Upper lobe of left lung (tissue), 6 donors: Measurements from ENCODE around the gene GRB7. TPM values are rescaled to one million over a fixed set of nuclear protein-coding genes. Genes with fewer than 3 reads are reported as not detected.
A peak's percentile ranks its signal among the peaks of the same experiment; 100 is the strongest.

Experiments
- ATAC-seq, 2 donors: fragments of 200-7000 bp; cut with Tn5 transposase; one replicate each; pipeline ENCODE4 v1.9.1; 2022; ENCODE audit warnings: mild to moderate bottlenecking in 2 of 2, moderate library complexity in 2 of 2; ENCODE audit not compliant: low FRiP score in 2 of 2
- DNase-seq, 2 donors: peaks; one replicate each; pipeline ENCODE4 v3.0.0-alpha.2; 2019 to 2020
- H3K27ac ChIP-seq, 4 donors: fragments of 200-600 bp; sonication (generic); one replicate each; pipeline ENCODE4 v1.5.1; 2016 to 2019
- H3K27me3 ChIP-seq, 4 donors: fragments of 200-600 bp; sonication (generic); one replicate each; pipeline ENCODE4 v1.5.1; 2017 to 2019
- H3K36me3 ChIP-seq, 4 donors: fragments of 200-600 bp; sonication (generic); one replicate each; pipeline ENCODE4 v1.5.1; 2016 to 2019
- H3K4me1 ChIP-seq, 4 donors: fragments of 200-600 bp; sonication (generic); one replicate each; pipeline ENCODE4 v1.5.1; 2018 to 2019
- H3K4me3 ChIP-seq, 4 donors: fragments of 200-600 bp; sonication (generic); one replicate each; pipeline ENCODE4 v1.5.1; 2017 to 2019; ENCODE audit warnings: mild to moderate bottlenecking in 2 of 4, moderate library complexity in 1 of 4
- H3K9me3 ChIP-seq, 4 donors: fragments of 200-600 bp; sonication (generic); one replicate each; pipeline ENCODE4 v1.5.1; 2018 to 2019
- EP300 ChIP-seq, 4 donors: sonication (generic); formaldehyde crosslinking; IDR thresholded peaks; one replicate each; pipeline ENCODE4 v1.5.1; 2017; ENCODE audit warnings: antibody characterized with exemption in 4 of 4, control low read depth in 2 of 4
- POLR2A ChIP-seq, 4 donors: fragments of 450-650 bp; IDR thresholded peaks; one replicate each; pipeline ENCODE4 v1.5.1; 2016 to 2017; ENCODE audit warnings: antibody characterized with exemption in 4 of 4, mild to moderate bottlenecking in 2 of 4
- POLR2AphosphoS5 ChIP-seq, 2 donors: sonication (generic); formaldehyde crosslinking; IDR thresholded peaks; one replicate each; pipeline ENCODE4 v1.5.1; 2017; ENCODE audit warnings: antibody characterized with exemption in 2 of 2
- WGBS, 2 donors: methylation state at CpG; one replicate each; pipeline ENCODE4 v1.1.5; 2017 to 2018; 5-methylcytosine and 5-hydroxymethylcytosine counted together
- total RNA-seq, 6 donors: library from RNA; depleted of rRNA in 4 of 6; stranded (reverse); fragments of >200 nt in 4 of 6; gene quantifications; one replicate each; pipeline versions ENCODE4 v1.1.0 to v1.2.1, GENCODE V29; 2016 to 2021
- TF ChIP-seq, protein P1 (sequence below), 6 experiments: fragments of 450-650 bp in 4 of 6; fragments of 200-600 bp in 2 of 6; sonication (generic) in 2 of 6; IDR thresholded peaks; one replicate each; pipeline ENCODE4 v1.5.1; 2016 to 2019; ENCODE audit warnings: antibody characterized with exemption in 6 of 6
- donor health status: DM: no; HTN: no; CAD: no; lungs with moderate emphysema.
- donor health status: DM: no; HTN: yes; CAD: no; lungs with severe emphysema.

Gene GRB7
- total RNA-seq, 6 donors from 2014 or later = 19.9 to 82.8 (median 31.1) TPM

DNA sequence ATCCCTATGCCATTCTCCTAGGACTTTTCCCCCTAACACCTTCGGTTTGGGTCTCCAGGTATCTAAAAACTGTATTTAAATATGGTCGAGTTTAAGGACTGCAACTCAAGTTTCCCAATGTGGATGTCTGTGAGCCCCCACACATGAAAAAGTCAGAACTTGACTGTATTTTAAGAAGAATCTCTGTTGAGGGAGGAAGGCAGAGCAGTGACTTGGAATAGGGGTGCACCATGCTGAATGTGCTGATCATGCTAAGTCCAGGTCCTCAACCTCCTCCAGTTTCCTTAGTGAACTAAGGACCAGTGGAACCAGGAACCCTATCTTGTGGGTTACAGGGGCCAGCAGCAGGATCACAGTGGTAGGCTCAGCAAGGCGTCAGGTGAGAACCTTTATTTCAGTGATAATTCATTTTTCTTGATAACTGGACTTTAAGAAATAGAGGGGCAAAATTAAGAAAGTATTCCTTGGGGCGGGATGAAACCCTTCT lies 19.5 kb downstream of the GRB7 start:
- Histone ChIP-seq H3K27ac (no peak overlapping the region), H3K27me3 (no peaks in the 10 kb centered on the region), H3K4me3 (no peak overlapping the region), H3K9me3 (no peaks in the 10 kb centered on the region), H3K36me3 (no peaks in the 10 kb centered on the region), H3K4me1 (peaks cover 16 to 28% (median 18%) of the 10 kb centered on the region in 4 donors)
- TF ChIP-seq POLR2A (IDR thresholded peaks at IDR 0.05) (no peak), POLR2AphosphoS5 (IDR thresholded peaks at IDR 0.05) (no peak), EP300 (IDR thresholded peaks at IDR 0.05) (no peak)
- TF ChIP-seq, protein P1, sequence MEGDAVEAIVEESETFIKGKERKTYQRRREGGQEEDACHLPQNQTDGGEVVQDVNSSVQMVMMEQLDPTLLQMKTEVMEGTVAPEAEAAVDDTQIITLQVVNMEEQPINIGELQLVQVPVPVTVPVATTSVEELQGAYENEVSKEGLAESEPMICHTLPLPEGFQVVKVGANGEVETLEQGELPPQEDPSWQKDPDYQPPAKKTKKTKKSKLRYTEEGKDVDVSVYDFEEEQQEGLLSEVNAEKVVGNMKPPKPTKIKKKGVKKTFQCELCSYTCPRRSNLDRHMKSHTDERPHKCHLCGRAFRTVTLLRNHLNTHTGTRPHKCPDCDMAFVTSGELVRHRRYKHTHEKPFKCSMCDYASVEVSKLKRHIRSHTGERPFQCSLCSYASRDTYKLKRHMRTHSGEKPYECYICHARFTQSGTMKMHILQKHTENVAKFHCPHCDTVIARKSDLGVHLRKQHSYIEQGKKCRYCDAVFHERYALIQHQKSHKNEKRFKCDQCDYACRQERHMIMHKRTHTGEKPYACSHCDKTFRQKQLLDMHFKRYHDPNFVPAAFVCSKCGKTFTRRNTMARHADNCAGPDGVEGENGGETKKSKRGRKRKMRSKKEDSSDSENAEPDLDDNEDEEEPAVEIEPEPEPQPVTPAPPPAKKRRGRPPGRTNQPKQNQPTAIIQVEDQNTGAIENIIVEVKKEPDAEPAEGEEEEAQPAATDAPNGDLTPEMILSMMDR (IDR thresholded peaks at IDR 0.05) = no peak
- no peak for DNase-seq
- WGBS, 2 donors = 88% methylated on average over 4 of the region's 4 CpGs
- no peak for ATAC-seq

DNA sequence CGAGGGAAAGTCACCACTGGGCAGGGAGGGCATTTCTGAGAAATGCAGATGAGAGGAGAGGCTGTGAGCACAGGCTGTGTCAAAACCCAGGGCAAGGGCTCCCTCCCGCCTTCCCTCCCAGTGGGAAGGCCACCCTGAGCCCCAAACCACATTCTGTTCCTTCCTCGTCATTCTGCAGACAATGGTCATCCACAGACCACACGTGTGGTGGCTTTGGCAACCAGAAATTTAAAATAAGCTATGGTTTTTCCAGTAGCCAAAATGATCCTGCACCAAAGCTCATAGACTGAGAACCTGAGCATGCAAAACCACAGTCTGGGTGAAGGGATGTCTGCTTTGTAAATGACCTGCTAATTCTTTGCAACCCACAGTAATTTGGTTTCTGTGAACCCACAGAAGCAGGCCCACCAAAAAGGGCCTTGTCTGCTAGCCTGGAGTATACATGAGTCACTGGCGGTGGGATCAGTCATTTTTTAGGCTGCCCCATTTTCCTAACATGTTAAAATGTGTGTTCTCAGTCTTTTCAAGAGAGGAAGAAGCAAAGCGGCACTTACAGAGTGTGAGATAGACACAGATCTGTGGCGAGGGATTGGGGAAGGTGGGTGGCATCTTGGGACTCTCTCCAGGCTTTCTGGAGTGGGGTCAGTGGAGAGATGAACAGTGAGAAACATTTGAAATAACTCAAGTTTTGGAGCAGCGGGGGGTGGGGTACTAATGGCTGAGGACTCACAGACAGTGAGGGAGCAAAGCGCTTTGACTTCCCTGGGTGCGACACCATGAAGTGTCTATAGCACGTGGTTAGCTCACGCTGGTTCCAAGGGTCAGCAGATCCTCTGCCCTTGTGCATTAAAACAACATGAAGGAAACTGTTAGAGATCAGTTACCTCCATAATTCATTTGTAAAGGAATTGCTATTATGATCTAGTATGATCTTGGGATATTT lies 20.5 kb downstream of the GRB7 start:
- WGBS, 2 donors = 62 to 74% methylated on average over 12 of the region's 12 CpGs
- no peaks in the 10 kb centered on the region for H3K27me3 ChIP-seq
- ATAC-seq = no peak
- no peak overlapping the region for H3K4me3 ChIP-seq
- peak overlapping the region in 1 of 4 donors; percentile 7 for H3K27ac ChIP-seq
- TF ChIP-seq EP300 (IDR thresholded peaks at IDR 0.05) (no peak), POLR2A (IDR thresholded peaks at IDR 0.05) (no peak)
- H3K9me3 ChIP-seq = no peaks in the 10 kb centered on the region
- peak in 1 of 2 donors; percentile 20 for DNase-seq
- H3K36me3 ChIP-seq = no peaks in the 10 kb centered on the region
- H3K4me1 ChIP-seq = peaks cover 12 to 23% (median 14%) of the 10 kb centered on the region in 4 donors

DNA sequence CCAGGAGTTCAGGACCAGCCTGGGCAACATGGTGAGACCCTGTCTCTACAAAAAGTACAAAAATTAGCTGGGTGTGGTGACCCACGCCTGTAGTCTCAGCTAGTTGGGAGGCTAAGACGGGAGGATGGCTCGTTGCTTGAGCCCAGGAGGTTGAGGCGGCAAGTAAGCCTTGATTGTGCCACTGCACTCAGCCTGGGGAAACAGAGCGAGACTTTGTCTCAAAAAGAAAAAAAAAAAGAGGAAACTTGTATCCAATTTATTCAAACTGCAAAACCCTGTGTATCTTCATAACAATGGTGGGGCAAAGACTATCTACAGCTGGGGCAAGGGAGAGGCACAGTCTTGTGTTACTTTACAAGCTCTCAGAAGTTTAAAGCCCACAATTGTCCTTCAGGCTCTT lies 21.5 kb downstream of the GRB7 start:
- Histone ChIP-seq H3K4me1 (peaks cover 7 to 14% (median 10%) of the 10 kb centered on the region in 4 donors), H3K36me3 (no peaks in the 10 kb centered on the region), H3K4me3 (no peak overlapping the region), H3K9me3 (no peaks in the 10 kb centered on the region), H3K27me3 (no peaks in the 10 kb centered on the region), H3K27ac (no peak overlapping the region)
- WGBS, 2 donors = 90 to 92% methylated on average over 5 of the region's 5 CpGs
- ATAC-seq = no peak
- DNase-seq = no peak
- TF ChIP-seq POLR2AphosphoS5 (IDR thresholded peaks at IDR 0.05) (no peak), EP300 (IDR thresholded peaks at IDR 0.05) (no peak), POLR2A (IDR thresholded peaks at IDR 0.05) (no peak)
- TF ChIP-seq, protein P1 (IDR thresholded peaks at IDR 0.05) = no peak

DNA sequence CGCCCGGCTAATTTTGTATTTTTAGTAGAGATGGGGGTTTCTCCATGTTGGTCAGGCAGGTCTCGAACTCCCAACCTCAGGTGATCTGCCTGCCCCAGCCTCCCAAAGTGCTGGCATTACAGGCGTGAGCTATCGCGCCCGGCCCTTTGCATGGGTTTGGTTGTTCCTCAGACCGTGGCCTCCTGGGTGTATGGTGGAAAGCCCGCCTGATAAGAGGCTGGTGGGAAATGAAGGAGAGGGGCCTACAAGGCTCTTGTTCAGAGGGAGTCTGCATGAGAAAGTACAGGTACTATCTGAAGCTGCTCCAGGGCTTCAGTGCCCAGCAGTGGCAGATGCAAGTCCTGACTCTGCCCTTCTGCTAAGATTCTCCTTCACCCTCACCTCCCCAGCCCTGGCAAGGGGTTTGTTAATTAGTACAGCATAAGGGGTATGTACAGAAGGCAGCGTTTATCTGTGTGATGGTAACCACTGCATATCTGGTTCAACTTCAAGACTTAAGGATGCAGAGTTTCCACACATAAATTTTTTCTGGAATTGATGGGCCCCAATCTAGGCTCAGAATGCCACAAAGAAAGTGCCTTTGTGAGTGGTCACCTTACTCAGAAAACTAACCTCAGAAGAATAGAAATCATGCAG lies 24.2 kb downstream of the GRB7 start:
- TF ChIP-seq, protein P1 (IDR thresholded peaks at IDR 0.05) = no peak
- TF ChIP-seq EP300 (IDR thresholded peaks at IDR 0.05) (no peak), POLR2A (IDR thresholded peaks at IDR 0.05) (no peak), POLR2AphosphoS5 (IDR thresholded peaks at IDR 0.05) (no peak)
- H3K9me3 ChIP-seq = no peaks in the 10 kb centered on the region
- no peak for ATAC-seq
- H3K27ac ChIP-seq = no peak overlapping the region
- H3K27me3 ChIP-seq = no peaks in the 10 kb centered on the region
- DNase-seq = no peak
- H3K4me1 ChIP-seq = no peaks in the 10 kb centered on the region
- H3K36me3 ChIP-seq = no peaks in the 10 kb centered on the region
- H3K4me3 ChIP-seq = no peak overlapping the region
- WGBS, 2 donors = 94 to 95% methylated on average over 10 of the region's 10 CpGs
